HepG2 (cell line): Measurements from ENCODE around the gene TRIM25. TPM values are rescaled to one million over a fixed set of nuclear protein-coding genes. Genes with fewer than 3 reads are reported as not detected.

Experiments used
- BRD4 ChIP-seq: sonication (generic); formaldehyde crosslinking; IDR thresholded peaks from 2 replicates; pipeline ENCODE4 v1.4.0; 2020; ENCODE audit warnings: missing genetic modification reagents
- HINFP ChIP-seq: sonication (generic); formaldehyde crosslinking; IDR thresholded peaks from 2 replicates; pipeline ENCODE4 v1.4.0; 2020; ENCODE audit warnings: low read depth, mild to moderate bottlenecking, missing genetic modification reagents
- MXD1 ChIP-seq: sonication (generic); formaldehyde crosslinking; IDR thresholded peaks from 2 replicates; pipeline ENCODE4 v1.4.0; 2020; ENCODE audit warnings: mild to moderate bottlenecking, missing genetic modification reagents
- NCOA2 ChIP-seq: sonication (generic); formaldehyde crosslinking; IDR thresholded peaks from 2 replicates; pipeline ENCODE4 v1.8.0; 2022; ENCODE audit warnings: inconsistent platforms
- NR3C1 ChIP-seq: sonication (generic); formaldehyde crosslinking; IDR thresholded peaks from 2 replicates; pipeline ENCODE4 v1.4.0; 2020; ENCODE audit warnings: missing genetic modification reagents
- RFX5 ChIP-seq: IDR thresholded peaks from 2 replicates; pipeline ENCODE4 v1.6.1; 2011; ENCODE audit warnings: low read depth, low read length, improper control_type of control experiment
- SMAD1 ChIP-seq: sonication (generic); formaldehyde crosslinking; IDR thresholded peaks from 2 replicates; pipeline ENCODE4 v1.4.0; 2020; ENCODE audit warnings: missing genetic modification reagents, low read depth, mild to moderate bottlenecking, borderline replicate concordance
- SOX5 ChIP-seq: IDR thresholded peaks from 2 replicates; pipeline ENCODE4 v1.6.1; 2016; ENCODE audit warnings: borderline replicate concordance
- ZFY ChIP-seq: sonication (generic); formaldehyde crosslinking; IDR thresholded peaks from 2 replicates; pipeline ENCODE4 v1.4.0; 2020; ENCODE audit warnings: missing genetic modification reagents
- ZNF574 ChIP-seq: sonication (generic); formaldehyde crosslinking; IDR thresholded peaks from 2 replicates; pipeline ENCODE4 v1.4.0; 2020; ENCODE audit warnings: missing genetic modification reagents
- ZSCAN12 ChIP-seq: sonication (generic); formaldehyde crosslinking; IDR thresholded peaks from 2 replicates; pipeline ENCODE4 v1.9.0; 2021; ENCODE audit warnings: mild to moderate bottlenecking, missing genetic modification reagents
- polyA plus RNA-seq, 8 experiments: library from polyadenylated mRNA; depleted of rRNA in 3 of 8; stranded (reverse) in 7 of 8; unstranded in 1 of 8; fragments of >200 nt; fragmentation: Illumina TruSeq in 4 of 8; extraction: Trizol in 4 of 8; gene quantifications; 2 replicates each; pipeline versions ENCODE4 v1.2.1 to v1.2.3, GENCODE V29; 2011 to 2016; ENCODE audit warnings: low read depth in 4 of 8, missing spikeins in 1 of 8, mixed read lengths in 1 of 8; ENCODE audit not compliant: insufficient read depth in 1 of 8
- total RNA-seq, 5 experiments: library from RNA; depleted of rRNA; stranded (reverse); fragments of >200 nt; fragmentation: Illumina TruSeq; extraction: Trizol; gene quantifications; 2 replicates each; pipeline ENCODE4 v1.2.3, GENCODE V29; 2016; ENCODE audit warnings: low read depth in 1 of 5
- TF ChIP-seq, protein P1 (sequence below): sonication (generic); formaldehyde crosslinking; IDR thresholded peaks from 2 replicates; pipeline ENCODE4 v1.4.0; 2020; ENCODE audit warnings: mild to moderate bottlenecking, missing genetic modification reagents
- TF ChIP-seq, protein P2 (sequence below): sonication (generic); formaldehyde crosslinking; IDR thresholded peaks from 2 replicates; pipeline ENCODE4 v1.8.0; 2022; ENCODE audit warnings: low read depth, missing genetic modification reagents
- TF ChIP-seq, protein P3 (sequence below): sonication (generic); formaldehyde crosslinking; IDR thresholded peaks from 2 replicates; pipeline ENCODE4 v1.9.0; 2021; ENCODE audit warnings: missing genetic modification reagents, borderline replicate concordance
- TF ChIP-seq, protein P4 (sequence below): IDR thresholded peaks from 2 replicates; pipeline ENCODE4 v1.6.1; 2016; ENCODE audit warnings: low read depth, borderline replicate concordance
- TF ChIP-seq, protein P5 (sequence below): sonication (generic); formaldehyde crosslinking; IDR thresholded peaks from 2 replicates; pipeline ENCODE4 v1.9.0; 2021; ENCODE audit warnings: missing genetic modification reagents, mild to moderate bottlenecking, borderline replicate concordance

TRIM25 gene
- total and polyA plus RNA-seq, 2 of the 13 experiments (the other 11 are each of a cell fraction or from before 2014, with no cell fraction given) = 30.8 to 42.2 TPM

- 0 out of 2 replicates have a peak, but pooled peaks have one; percentile 77 for TF ChIP-seq BRD4 (CRISPR knock-in tag)
- no peak for TF ChIP-seq RFX5
- TF ChIP-seq, protein P1, sequence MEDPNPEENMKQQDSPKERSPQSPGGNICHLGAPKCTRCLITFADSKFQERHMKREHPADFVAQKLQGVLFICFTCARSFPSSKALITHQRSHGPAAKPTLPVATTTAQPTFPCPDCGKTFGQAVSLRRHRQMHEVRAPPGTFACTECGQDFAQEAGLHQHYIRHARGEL (CRISPR knock-in tag) = no peak
- TF ChIP-seq, protein P2, sequence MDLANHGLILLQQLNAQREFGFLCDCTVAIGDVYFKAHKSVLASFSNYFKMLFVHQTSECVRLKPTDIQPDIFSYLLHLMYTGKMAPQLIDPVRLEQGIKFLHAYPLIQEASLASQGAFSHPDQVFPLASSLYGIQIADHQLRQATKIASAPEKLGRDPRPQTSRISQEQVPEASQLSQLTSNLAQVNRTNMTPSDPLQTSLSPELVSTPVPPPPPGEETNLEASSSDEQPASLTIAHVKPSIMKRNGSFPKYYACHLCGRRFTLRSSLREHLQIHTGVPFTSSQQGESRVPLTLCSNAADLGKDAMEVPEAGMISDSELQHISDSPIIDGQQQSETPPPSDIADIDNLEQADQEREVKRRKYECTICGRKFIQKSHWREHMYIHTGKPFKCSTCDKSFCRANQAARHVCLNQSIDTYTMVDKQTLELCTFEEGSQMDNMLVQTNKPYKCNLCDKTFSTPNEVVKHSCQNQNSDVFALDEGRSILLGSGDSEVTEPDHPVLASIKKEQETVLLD (CRISPR knock-in tag) = peak; percentile 49; the same call in 1 of the 2 replicates
- peak; percentile 62; the same call in 1 of the 2 replicates for TF ChIP-seq SOX5 (CRISPR knock-in tag)
- peak; percentile 76 for TF ChIP-seq MXD1 (CRISPR knock-in tag)
- TF ChIP-seq HINFP (CRISPR knock-in tag) = peak; percentile 78; the same call in 1 of the 2 replicates
- no peak for TF ChIP-seq NR3C1 (CRISPR knock-in tag)
- TF ChIP-seq ZFY (CRISPR knock-in tag) = peak; percentile 95
- TF ChIP-seq ZNF574 = peak; percentile 99
- peak; percentile 84; the same call in 1 of the 2 replicates for TF ChIP-seq ZSCAN12
- TF ChIP-seq, protein P3, sequence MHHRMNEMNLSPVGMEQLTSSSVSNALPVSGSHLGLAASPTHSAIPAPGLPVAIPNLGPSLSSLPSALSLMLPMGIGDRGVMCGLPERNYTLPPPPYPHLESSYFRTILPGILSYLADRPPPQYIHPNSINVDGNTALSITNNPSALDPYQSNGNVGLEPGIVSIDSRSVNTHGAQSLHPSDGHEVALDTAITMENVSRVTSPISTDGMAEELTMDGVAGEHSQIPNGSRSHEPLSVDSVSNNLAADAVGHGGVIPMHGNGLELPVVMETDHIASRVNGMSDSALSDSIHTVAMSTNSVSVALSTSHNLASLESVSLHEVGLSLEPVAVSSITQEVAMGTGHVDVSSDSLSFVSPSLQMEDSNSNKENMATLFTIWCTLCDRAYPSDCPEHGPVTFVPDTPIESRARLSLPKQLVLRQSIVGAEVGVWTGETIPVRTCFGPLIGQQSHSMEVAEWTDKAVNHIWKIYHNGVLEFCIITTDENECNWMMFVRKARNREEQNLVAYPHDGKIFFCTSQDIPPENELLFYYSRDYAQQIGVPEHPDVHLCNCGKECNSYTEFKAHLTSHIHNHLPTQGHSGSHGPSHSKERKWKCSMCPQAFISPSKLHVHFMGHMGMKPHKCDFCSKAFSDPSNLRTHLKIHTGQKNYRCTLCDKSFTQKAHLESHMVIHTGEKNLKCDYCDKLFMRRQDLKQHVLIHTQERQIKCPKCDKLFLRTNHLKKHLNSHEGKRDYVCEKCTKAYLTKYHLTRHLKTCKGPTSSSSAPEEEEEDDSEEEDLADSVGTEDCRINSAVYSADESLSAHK (CRISPR knock-in tag) = no peak
- TF ChIP-seq, protein P4, sequence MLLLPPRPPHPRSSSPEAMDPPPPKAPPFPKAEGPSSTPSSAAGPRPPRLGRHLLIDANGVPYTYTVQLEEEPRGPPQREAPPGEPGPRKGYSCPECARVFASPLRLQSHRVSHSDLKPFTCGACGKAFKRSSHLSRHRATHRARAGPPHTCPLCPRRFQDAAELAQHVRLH (CRISPR knock-in tag) = peak; percentile 96; the same call in 1 of the 2 replicates
- peak; percentile 67 for TF ChIP-seq NCOA2 (CRISPR knock-in tag)
- TF ChIP-seq SMAD1 (CRISPR knock-in tag) = peak; percentile 93; the same call in 1 of the 2 replicates
- TF ChIP-seq, protein P5, sequence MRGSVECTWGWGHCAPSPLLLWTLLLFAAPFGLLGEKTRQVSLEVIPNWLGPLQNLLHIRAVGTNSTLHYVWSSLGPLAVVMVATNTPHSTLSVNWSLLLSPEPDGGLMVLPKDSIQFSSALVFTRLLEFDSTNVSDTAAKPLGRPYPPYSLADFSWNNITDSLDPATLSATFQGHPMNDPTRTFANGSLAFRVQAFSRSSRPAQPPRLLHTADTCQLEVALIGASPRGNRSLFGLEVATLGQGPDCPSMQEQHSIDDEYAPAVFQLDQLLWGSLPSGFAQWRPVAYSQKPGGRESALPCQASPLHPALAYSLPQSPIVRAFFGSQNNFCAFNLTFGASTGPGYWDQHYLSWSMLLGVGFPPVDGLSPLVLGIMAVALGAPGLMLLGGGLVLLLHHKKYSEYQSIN (CRISPR knock-in tag) = no peak
These were observed 47.0 kb upstream of the TRIM25 start, which contains the start of gene COIL (continued) for GRCh38 chr17:56960596-56961538.
